Measurements from ENCODE around the gene KLHDC7A.

DNA sequence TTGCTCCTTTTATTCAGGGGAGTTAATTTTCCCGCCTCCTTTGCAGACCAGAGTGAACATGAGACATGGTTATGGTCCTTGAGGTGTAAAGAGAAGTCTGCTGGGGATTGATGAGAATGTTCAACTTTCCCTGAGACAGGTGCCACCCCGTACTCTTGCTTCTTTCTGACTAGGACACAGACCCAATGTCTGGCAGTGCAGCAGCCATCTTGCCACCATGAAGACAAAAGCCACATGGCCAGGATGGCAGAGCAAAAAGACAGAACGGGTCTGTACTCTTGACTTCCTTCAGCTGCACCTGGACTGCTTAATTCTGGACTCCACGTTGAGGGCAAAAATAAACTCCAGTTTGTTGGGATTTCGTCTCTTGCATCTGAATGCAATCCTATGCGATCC is 54.1 kb downstream of the KLHDC7A start:
- TF ChIP-seq POLR2A (IDR thresholded peaks at IDR 0.05; ENCODE audit: low read length) (no peak), GATA1 (IDR thresholded peaks at IDR 0.05; ENCODE audit: low read depth, low read length) (no peak)
